ENCODE measurements around the gene C12orf60.

GRCh38 chr12:14780859-14781258 lies 22.6 kb upstream of the C12orf60 start:
- no peak for TF ChIP-seq POLR2A (IDR thresholded peaks at IDR 0.05)
- TF ChIP-seq CTCF (IDR thresholded peaks at IDR 0.05): no peak

Measured in thyroid gland (tissue), 4 donors.